Measurements from ENCODE around the gene P2RY14. TPM values are rescaled to one million over a fixed set of nuclear protein-coding genes. Genes with fewer than 3 reads are reported as not detected.
A peak's percentile ranks its signal among the peaks of the same experiment; 100 is the strongest.
"Not testable (repeated sequence)": the region's sequence is repeated elsewhere in the genome, so short reads cannot be mapped to it uniquely, and the experiment has no call there.

The P2RY14 gene
- total RNA-seq, 1 experiment from 2014 or later = 0.04 TPM

GRCh38 chr3:151259664-151260063 lies 18.7 kb downstream of the P2RY14 start:
- no peak for DNase-seq
- no peak overlapping the region for H3K27ac ChIP-seq
- no peaks in the 10 kb centered on the region for H3K36me3 ChIP-seq
- H3K27me3 ChIP-seq = no peaks in the 10 kb centered on the region
- H3K9me3 ChIP-seq (replicated peaks) = no peaks in the 10 kb centered on the region
- no peak overlapping the region for H3K4me3 ChIP-seq
- no peaks in the 10 kb centered on the region for H3K4me1 ChIP-seq

GRCh38 chr3:151256749-151257148 lies 21.6 kb downstream of the P2RY14 start:
- H3K36me3 ChIP-seq = no peaks in the 10 kb centered on the region
- no peaks in the 10 kb centered on the region for H3K27me3 ChIP-seq
- DNase-seq = no peak
- H3K4me1 ChIP-seq = no peaks in the 10 kb centered on the region
- H3K9me3 ChIP-seq (replicated peaks) = no peaks in the 10 kb centered on the region
- no peak overlapping the region for H3K4me3 ChIP-seq
- no peak overlapping the region for H3K27ac ChIP-seq

GRCh38 chr3:151248772-151249337 lies 29.5 kb downstream of the P2RY14 start:
- Histone ChIP-seq H3K9me3 (replicated peaks) (no peaks in the 10 kb centered on the region), H3K4me1 (no peaks in the 10 kb centered on the region), H3K36me3 (no peaks in the 10 kb centered on the region), H3K4me3 (no peak overlapping the region), H3K27ac (no peak overlapping the region), H3K27me3 (no peaks in the 10 kb centered on the region)
- no peak for DNase-seq

GRCh38 chr3:151242006-151242405 lies 36.3 kb downstream of the P2RY14 start:
- not testable (repeated sequence) for DNase-seq; H3K27me3 ChIP-seq; H3K36me3 ChIP-seq; H3K27ac ChIP-seq; H3K4me3 ChIP-seq; H3K4me1 ChIP-seq; H3K9me3 ChIP-seq (replicated peaks)

GRCh38 chr3:151236736-151237135 lies 41.6 kb downstream of the P2RY14 start:
- Histone ChIP-seq H3K9me3 (replicated peaks) (no peaks in the 10 kb centered on the region), H3K36me3 (no peaks in the 10 kb centered on the region), H3K27ac (no peak overlapping the region), H3K4me1 (no peaks in the 10 kb centered on the region), H3K4me3 (no peak overlapping the region), H3K27me3 (no peaks in the 10 kb centered on the region)
- DNase-seq = no peak

GRCh38 chr3:151236316-151236715 lies 42.0 kb downstream of the P2RY14 start:
- Histone ChIP-seq H3K36me3 (no peaks in the 10 kb centered on the region), H3K27me3 (no peaks in the 10 kb centered on the region), H3K4me1 (no peaks in the 10 kb centered on the region), H3K4me3 (no peak overlapping the region), H3K9me3 (replicated peaks) (no peaks in the 10 kb centered on the region), H3K27ac (no peak overlapping the region)
- DNase-seq = no peak

- H3K27ac ChIP-seq = no peak overlapping the region
- no peaks in the 10 kb centered on the region for H3K4me1 ChIP-seq
- DNase-seq = no peak
- H3K27me3 ChIP-seq = no peaks in the 10 kb centered on the region
- H3K9me3 ChIP-seq (replicated peaks) = no peaks in the 10 kb centered on the region
- no peaks in the 10 kb centered on the region for H3K36me3 ChIP-seq
- no peak overlapping the region for H3K4me3 ChIP-seq
These were observed 43.5 kb downstream of the P2RY14 start for GRCh38 chr3:151234825-151235224.

- no peaks in the 10 kb centered on the region for H3K9me3 ChIP-seq (replicated peaks)
- DNase-seq = no peak
- H3K27me3 ChIP-seq = no peaks in the 10 kb centered on the region
- no peaks in the 10 kb centered on the region for H3K36me3 ChIP-seq
- no peak overlapping the region for H3K27ac ChIP-seq
- no peak overlapping the region for H3K4me3 ChIP-seq
- no peaks in the 10 kb centered on the region for H3K4me1 ChIP-seq
These were observed 45.4 kb downstream of the P2RY14 start for GRCh38 chr3:151232991-151233390.

GRCh38 chr3:151232403-151232802 lies 45.9 kb downstream of the P2RY14 start:
- DNase-seq; H3K9me3 ChIP-seq (replicated peaks); H3K27ac ChIP-seq; H3K27me3 ChIP-seq; H3K4me3 ChIP-seq; H3K36me3 ChIP-seq; H3K4me1 ChIP-seq: not testable (repeated sequence)

GRCh38 chr3:151230646-151231045 lies 47.7 kb downstream of the P2RY14 start:
- no peak for DNase-seq
- H3K27me3 ChIP-seq = peaks cover 4% of the 10 kb centered on the region; the same call in 1 of the 2 replicates
- no peaks in the 10 kb centered on the region for H3K4me1 ChIP-seq
- H3K27ac ChIP-seq = no peak overlapping the region
- H3K4me3 ChIP-seq = no peak overlapping the region
- H3K36me3 ChIP-seq = no peaks in the 10 kb centered on the region
- H3K9me3 ChIP-seq (replicated peaks) = no peaks in the 10 kb centered on the region

- no peak for DNase-seq
- Histone ChIP-seq H3K36me3 (no peaks in the 10 kb centered on the region), H3K4me1 (no peaks in the 10 kb centered on the region), H3K27me3 (peaks cover 4% of the 10 kb centered on the region; the same call in 1 of the 2 replicates), H3K27ac (no peak overlapping the region), H3K9me3 (replicated peaks) (no peaks in the 10 kb centered on the region), H3K4me3 (no peak overlapping the region)
These were observed 49.7 kb downstream of the P2RY14 start for GRCh38 chr3:151228666-151229040.

GRCh38 chr3:151227807-151228665 lies 50.3 kb downstream of the P2RY14 start:
- DNase-seq = peak; percentile 25 to 75
- Histone ChIP-seq H3K27me3 (peaks cover 4% of the 10 kb centered on the region; the same call in 1 of the 2 replicates), H3K36me3 (no peaks in the 10 kb centered on the region), H3K9me3 (replicated peaks) (no peaks in the 10 kb centered on the region), H3K4me1 (no peaks in the 10 kb centered on the region), H3K27ac (no peak overlapping the region), H3K4me3 (no peak overlapping the region)

GRCh38 chr3:151227266-151227806 lies 51.0 kb downstream of the P2RY14 start:
- no peaks in the 10 kb centered on the region for H3K36me3 ChIP-seq
- H3K27me3 ChIP-seq = peaks cover 4% of the 10 kb centered on the region; the same call in 1 of the 2 replicates
- no peak for DNase-seq
- no peak overlapping the region for H3K4me3 ChIP-seq
- H3K9me3 ChIP-seq (replicated peaks) = no peaks in the 10 kb centered on the region
- no peaks in the 10 kb centered on the region for H3K4me1 ChIP-seq
- H3K27ac ChIP-seq = no peak overlapping the region

GRCh38 chr3:151226825-151227224 lies 51.5 kb downstream of the P2RY14 start:
- no peaks in the 10 kb centered on the region for H3K36me3 ChIP-seq
- H3K9me3 ChIP-seq (replicated peaks) = no peaks in the 10 kb centered on the region
- DNase-seq = no peak
- H3K27me3 ChIP-seq = peaks cover 4% of the 10 kb centered on the region; the same call in 1 of the 2 replicates
- no peak overlapping the region for H3K4me3 ChIP-seq
- H3K4me1 ChIP-seq = no peaks in the 10 kb centered on the region
- no peak overlapping the region for H3K27ac ChIP-seq

- Histone ChIP-seq H3K27ac (no peak overlapping the region), H3K4me3 (no peak overlapping the region), H3K9me3 (replicated peaks) (no peaks in the 10 kb centered on the region), H3K27me3 (peaks cover 4% of the 10 kb centered on the region; the same call in 1 of the 2 replicates), H3K36me3 (no peaks in the 10 kb centered on the region), H3K4me1 (no peaks in the 10 kb centered on the region)
- DNase-seq = no peak
These were observed 52.2 kb downstream of the P2RY14 start for GRCh38 chr3:151226088-151226563.
